GM18502 (cell line): Measurements from ENCODE around the gene NAV3.

ENCODE experiments used
- ATAC-seq: cut with Tn5 transposase; IDR thresholded peaks from one replicate; pipeline ENCODE4 v1.9.1; 2021; ENCODE audit warnings: mild to moderate bottlenecking; ENCODE audit not compliant: unreplicated experiment, poor library complexity

The NAV3 gene

GRCh38 chr12:77974645-77975044, 144.0 kb downstream of the NAV3 start:
- no peak for ATAC-seq

GRCh38 chr12:77979597-77980250, 149.0 kb downstream of the NAV3 start:
- peak; percentile 52 for ATAC-seq

- no peak for ATAC-seq
Measured at GRCh38 chr12:77980782-77981181, 150.1 kb downstream of the NAV3 start.

- ATAC-seq: no peak
Measured at GRCh38 chr12:77983859-77984258, 153.2 kb downstream of the NAV3 start.

GRCh38 chr12:77992760-77993159, 162.1 kb downstream of the NAV3 start:
- ATAC-seq: no peak

- no peak for ATAC-seq
Measured at GRCh38 chr12:77993658-77994057, 163.0 kb downstream of the NAV3 start.

- peak; percentile 95 for ATAC-seq
Measured at GRCh38 chr12:77995436-77996167, 164.9 kb downstream of the NAV3 start.

- no peak for ATAC-seq
Measured at GRCh38 chr12:77996670-77997069, 166.0 kb downstream of the NAV3 start.

GRCh38 chr12:77998236-77998786, 167.6 kb downstream of the NAV3 start:
- ATAC-seq: no peak

- ATAC-seq: peak; percentile 71
Measured at GRCh38 chr12:77999074-77999715, 168.5 kb downstream of the NAV3 start.

GRCh38 chr12:78002878-78003277, 172.2 kb downstream of the NAV3 start:
- ATAC-seq: no peak

GRCh38 chr12:78004249-78005093, 173.8 kb downstream of the NAV3 start:
- ATAC-seq: no peak

- ATAC-seq: no peak
Measured at GRCh38 chr12:78005094-78005492, 174.4 kb downstream of the NAV3 start.

- ATAC-seq: no peak
Measured at GRCh38 chr12:78007173-78007572, 176.5 kb downstream of the NAV3 start.

- ATAC-seq: no peak
Measured at GRCh38 chr12:78009031-78009430, 178.3 kb downstream of the NAV3 start.

GRCh38 chr12:78018171-78018910, 187.6 kb downstream of the NAV3 start:
- no peak for ATAC-seq

GRCh38 chr12:78018939-78019338, 188.2 kb downstream of the NAV3 start:
- no peak for ATAC-seq

GRCh38 chr12:78028426-78028825, 197.7 kb downstream of the NAV3 start:
- no peak for ATAC-seq

- no peak for ATAC-seq
Measured at GRCh38 chr12:78034025-78034424, 203.3 kb downstream of the NAV3 start.
